ENCODE data around the gene TEDC2. TPM values are rescaled to one million over a fixed set of nuclear protein-coding genes. Genes with fewer than 3 reads are reported as not detected.

Gene TEDC2
- total RNA-seq, 2 experiments from 2014 or later = 23.2 to 30.7 TPM

DNA sequence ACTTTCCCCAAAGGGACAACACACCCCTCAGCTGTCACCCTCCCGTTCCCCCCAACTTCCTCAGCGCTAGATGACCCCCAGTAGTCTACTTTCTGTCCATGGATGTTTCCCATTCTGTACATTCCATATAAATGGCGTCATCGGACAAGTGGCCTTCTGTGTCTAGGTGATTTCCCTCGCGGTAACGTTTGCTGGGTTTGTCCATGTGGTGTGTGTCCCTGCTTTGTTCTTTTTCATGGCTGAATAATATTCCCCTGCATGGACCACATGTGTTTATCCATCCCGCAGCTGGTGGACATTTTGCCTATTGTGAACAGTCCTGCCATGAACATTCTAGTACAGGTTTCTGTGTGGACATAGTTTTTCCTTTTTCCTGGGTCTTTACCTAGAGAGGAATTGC is 7.3 kb upstream of the TEDC2 start:
- Mint-ChIP-seq H3K9me3 (no peaks in the 10 kb centered on the region), H3K27ac (no peak overlapping the region), H3K36me3 (ENCODE audit: low read depth) (peaks cover 54% of the 10 kb centered on the region), H3K4me3 (no peak overlapping the region), H3K27me3 (no peaks in the 10 kb centered on the region), H3K4me1 (ENCODE audit: low read depth) (no peaks in the 10 kb centered on the region)
- no peak for DNase-seq
- no peak for TF ChIP-seq CTCF (IDR thresholded peaks at IDR 0.05)
- ATAC-seq = no peak
- ChIA-PET CTCF (no interaction called here), POLR2A (no interaction called here)
- intact Hi-C loops (cut with micrococcal nuclease) = no loop called here

DNA sequence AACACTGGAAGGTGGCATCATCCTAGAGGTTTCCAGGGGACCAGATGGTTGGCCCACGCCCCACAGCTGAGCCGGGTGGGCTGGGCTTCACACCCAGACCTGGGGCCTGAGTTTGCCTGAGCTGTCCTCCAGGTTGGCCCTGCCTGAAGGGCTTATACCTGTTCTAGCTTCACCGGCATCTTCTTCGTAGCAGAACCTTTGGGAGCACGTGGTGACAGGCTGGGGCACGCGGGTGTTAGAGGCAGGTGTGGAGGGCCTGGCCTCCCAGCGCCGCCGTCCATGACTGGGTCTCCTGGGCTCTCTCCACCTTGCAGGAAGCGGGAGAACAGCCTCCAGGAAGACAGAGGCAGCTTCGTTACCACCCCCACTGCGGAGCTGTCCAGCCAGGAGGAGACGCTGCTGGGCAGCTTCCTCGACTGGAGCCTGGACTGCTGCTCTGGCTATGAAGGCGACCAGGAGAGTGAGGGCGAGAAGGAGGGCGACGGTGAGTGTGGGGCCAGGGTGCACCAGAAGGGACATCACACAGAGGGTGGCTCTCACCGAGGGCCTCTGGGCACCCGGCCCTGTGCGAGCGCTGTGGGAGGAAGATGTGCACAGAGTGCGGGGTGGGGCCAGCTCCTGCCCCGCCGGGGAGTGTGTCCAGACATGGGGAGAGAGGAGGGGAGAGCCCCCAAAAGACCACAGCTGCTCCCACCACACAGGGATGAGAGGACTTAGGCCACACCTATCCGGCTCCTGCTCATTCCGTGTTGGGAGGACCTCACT is 4.6 kb upstream of the TEDC2 start:
- DNase-seq (no peak), ATAC-seq (no peak)
- POLR2A ChIA-PET = no interaction called here
- Mint-ChIP-seq H3K4me3 (no peak overlapping the region), H3K27me3 (no peaks in the 10 kb centered on the region), H3K9me3 (no peaks in the 10 kb centered on the region), H3K36me3 (ENCODE audit: low read depth) (peaks cover 37% of the 10 kb centered on the region), H3K4me1 (ENCODE audit: low read depth) (peaks cover 8% of the 10 kb centered on the region), H3K27ac (no peak overlapping the region)
- TF ChIP-seq CTCF (IDR thresholded peaks at IDR 0.05) = no peak
- intact Hi-C loops (cut with micrococcal nuclease) = no loop called here
- CTCF ChIA-PET = no interaction called here

- CTCF ChIA-PET = no interaction called here
- Mint-ChIP-seq H3K27ac (no peak overlapping the region), H3K9me3 (no peaks in the 10 kb centered on the region)
Observed at GRCh38 chr16:2456551-2457153, 3.3 kb upstream of the TEDC2 start.

GRCh38 chr16:2457267-2457666 is 2.6 kb upstream of the TEDC2 start:
- ATAC-seq (no peak), DNase-seq (no peak)
- H3K4me3 Mint-ChIP-seq = no peak overlapping the region
- no peak overlapping the region for H3K27ac Mint-ChIP-seq
- no peak for TF ChIP-seq CTCF (IDR thresholded peaks at IDR 0.05)
- H3K9me3 Mint-ChIP-seq = no peaks in the 10 kb centered on the region
- peaks cover 30% of the 10 kb centered on the region for H3K36me3 Mint-ChIP-seq (ENCODE audit: low read depth)
- H3K4me1 Mint-ChIP-seq (ENCODE audit: low read depth) = peaks cover 8% of the 10 kb centered on the region
- CTCF ChIA-PET = no interaction called here
- H3K27me3 Mint-ChIP-seq = no peaks in the 10 kb centered on the region
- intact Hi-C loops (cut with micrococcal nuclease) = no loop called here
- POLR2A ChIA-PET = interaction anchor here (1.0 to 2.3 kb wide), 4 partner anchors 8 to 22 kb away, joined by 3 to 11 read pairs (median 4); no protein-coding TSS in a partner anchor

More at GRCh38 chr16:2456551-2457153, 3.3 kb upstream of the TEDC2 start:
- intact Hi-C loops (cut with micrococcal nuclease) = no loop called here
- ATAC-seq (no peak), DNase-seq (no peak)
- H3K36me3 Mint-ChIP-seq (ENCODE audit: low read depth) = peaks cover 34% of the 10 kb centered on the region
- POLR2A ChIA-PET = interaction anchor here (1.0 to 2.3 kb wide), 4 partner anchors 8 to 23 kb away, joined by 3 to 11 read pairs (median 4); no protein-coding TSS in a partner anchor
- peaks cover 8% of the 10 kb centered on the region for H3K4me1 Mint-ChIP-seq (ENCODE audit: low read depth)
- no peak overlapping the region for H3K4me3 Mint-ChIP-seq
- H3K27me3 Mint-ChIP-seq = no peaks in the 10 kb centered on the region
- TF ChIP-seq CTCF (IDR thresholded peaks at IDR 0.05) = no peak

DNA sequence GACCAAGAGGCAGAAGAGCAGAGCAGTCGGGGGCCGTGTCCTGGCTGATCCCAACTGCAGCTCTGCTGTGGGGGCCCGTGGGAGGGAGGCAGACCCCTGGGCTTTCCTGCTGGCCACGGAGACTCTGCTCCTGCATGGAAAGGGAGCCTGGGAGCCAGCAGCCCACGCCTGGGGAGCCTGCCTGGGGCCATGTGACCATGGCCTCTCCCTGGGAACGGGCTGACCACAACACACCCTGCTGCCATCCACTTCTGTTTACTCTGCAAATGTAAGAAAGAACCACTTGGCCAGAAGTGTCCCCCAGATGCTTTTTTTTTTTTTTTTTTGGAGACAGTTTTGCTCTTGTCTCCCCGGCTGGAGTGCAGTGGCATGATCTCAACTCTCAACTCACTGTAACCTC is 2.0 kb upstream of the TEDC2 start:
- no peaks in the 10 kb centered on the region for H3K27me3 Mint-ChIP-seq
- ChIA-PET POLR2A (interaction anchor here (1.0 to 2.3 kb wide), 6 partner anchors 8 to 21 kb away, joined by 3 to 15 read pairs (median 5); no protein-coding TSS in a partner anchor), CTCF (no interaction called here)
- H3K36me3 Mint-ChIP-seq (ENCODE audit: low read depth) = peaks cover 26% of the 10 kb centered on the region
- no peak overlapping the region for H3K4me3 Mint-ChIP-seq
- peaks cover 8% of the 10 kb centered on the region for H3K4me1 Mint-ChIP-seq (ENCODE audit: low read depth)
- no peak for ATAC-seq
- no peaks in the 10 kb centered on the region for H3K9me3 Mint-ChIP-seq
- no peak for DNase-seq
- no peak for TF ChIP-seq CTCF (IDR thresholded peaks at IDR 0.05)
- no peak overlapping the region for H3K27ac Mint-ChIP-seq
- intact Hi-C loops (cut with micrococcal nuclease) = no loop called here
